Mucosa of stomach (tissue), 1 donor: Measurements from ENCODE around the gene RSRC1.
"Not testable (repeated sequence)": the region's sequence is repeated elsewhere in the genome, so short reads cannot be mapped to it uniquely, and the experiment has no call there.

Experiments used
- H3K27me3 ChIP-seq: one replicate; pipeline ENCODE4 v1.7.0; 2013; ENCODE audit warnings: mild to moderate bottlenecking, low read length; ENCODE audit not compliant: control insufficient read depth, insufficient read depth
- H3K36me3 ChIP-seq: one replicate; pipeline ENCODE4 v1.7.0; 2013; ENCODE audit warnings: low read length; ENCODE audit not compliant: control insufficient read depth, insufficient read depth
- H3K4me1 ChIP-seq: one replicate; pipeline ENCODE4 v1.7.0; 2013; ENCODE audit warnings: mild to moderate bottlenecking, low read length; ENCODE audit not compliant: control insufficient read depth, insufficient read depth
- H3K4me3 ChIP-seq: one replicate; pipeline ENCODE4 v1.7.0; 2013; ENCODE audit warnings: low read length
- H3K9ac ChIP-seq: one replicate; pipeline ENCODE4 v1.7.0; 2013; ENCODE audit warnings: mild to moderate bottlenecking, low read length, moderate library complexity
- H3K9me3 ChIP-seq: one replicate; pipeline ENCODE4 v1.7.0; 2013; ENCODE audit warnings: mild to moderate bottlenecking, low read length, moderate library complexity; ENCODE audit not compliant: control insufficient read depth
- donor health status: Pancreatic carcinoma.

The RSRC1 gene

DNA sequence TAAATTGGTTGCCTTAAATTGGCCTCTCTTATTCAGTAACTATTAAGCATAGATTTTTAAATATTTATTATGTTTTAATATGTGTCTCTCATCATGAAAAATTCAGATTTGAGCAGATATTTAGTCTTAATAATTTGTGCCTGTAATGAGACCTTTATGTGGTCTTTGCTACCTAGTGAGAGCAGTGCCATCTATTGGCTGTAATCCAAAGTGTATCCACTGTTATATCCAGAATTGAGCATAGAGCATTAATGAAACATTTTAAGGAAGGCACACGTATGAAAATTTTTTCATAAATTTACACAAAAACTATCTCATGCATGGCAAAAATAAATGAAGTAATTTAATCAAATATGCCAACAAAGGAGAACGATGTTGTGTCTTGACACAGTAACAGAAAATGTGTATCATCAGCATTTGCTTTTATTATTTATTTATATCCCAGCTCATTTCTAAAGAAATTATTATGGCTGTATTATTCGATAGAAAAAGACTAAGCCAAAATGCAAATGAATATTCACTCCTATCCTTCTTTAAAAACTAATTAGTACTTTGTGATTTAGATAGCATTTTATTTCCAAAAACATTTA, 203.5 kb downstream of the RSRC1 start:
- H3K4me3 ChIP-seq: no peak overlapping the region
- no peaks in the 10 kb centered on the region for H3K36me3 ChIP-seq
- H3K9me3 ChIP-seq: no peaks in the 10 kb centered on the region
- H3K4me1 ChIP-seq: no peaks in the 10 kb centered on the region
- no peak overlapping the region for H3K9ac ChIP-seq
- H3K27me3 ChIP-seq: no peaks in the 10 kb centered on the region

DNA sequence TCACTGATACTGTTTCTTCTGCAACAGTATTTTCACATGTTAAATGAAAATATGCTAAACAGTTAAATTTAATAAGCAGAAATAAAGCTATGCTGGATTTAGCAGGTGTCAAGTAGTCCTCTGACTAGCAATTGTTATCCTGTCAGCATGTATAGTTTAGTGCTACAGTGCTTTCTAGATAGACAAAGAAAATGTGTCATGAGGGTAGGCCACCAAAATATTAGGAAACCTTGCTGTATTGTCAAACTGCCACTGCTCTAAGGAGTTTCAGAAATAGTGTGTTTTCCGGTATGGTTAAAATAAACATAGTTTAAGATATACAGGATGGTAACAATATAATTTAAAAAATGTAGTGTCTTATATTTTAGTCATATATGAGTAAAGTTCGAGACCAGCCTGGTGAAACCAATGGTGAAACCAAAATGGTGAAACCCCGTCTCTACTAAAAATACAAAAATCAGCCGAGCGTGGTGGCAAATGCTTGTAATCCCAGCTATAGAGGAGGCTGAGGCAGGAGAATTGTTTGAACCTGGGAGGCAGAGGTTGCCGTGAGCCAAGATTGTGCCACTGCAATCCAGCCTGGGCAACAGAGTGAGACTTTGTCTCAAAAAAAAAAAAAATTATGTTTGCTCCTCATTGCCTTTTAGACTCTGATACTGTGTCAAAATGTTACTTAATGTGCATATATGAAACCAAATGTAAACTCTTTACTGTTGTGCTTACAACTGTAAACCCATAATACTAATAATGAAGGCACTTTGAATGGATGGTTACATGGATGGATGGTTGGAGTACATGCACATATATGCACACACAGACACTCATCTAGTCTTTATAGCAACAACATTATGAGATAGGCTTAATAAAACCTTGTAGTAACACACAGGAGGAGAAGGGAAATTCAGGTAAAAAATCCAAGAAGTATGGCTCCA, 204.8 kb downstream of the RSRC1 start:
- Histone ChIP-seq H3K36me3 (no peaks in the 10 kb centered on the region), H3K9me3 (no peaks in the 10 kb centered on the region), H3K27me3 (no peaks in the 10 kb centered on the region), H3K9ac (no peak overlapping the region), H3K4me3 (no peak overlapping the region), H3K4me1 (no peaks in the 10 kb centered on the region)

DNA sequence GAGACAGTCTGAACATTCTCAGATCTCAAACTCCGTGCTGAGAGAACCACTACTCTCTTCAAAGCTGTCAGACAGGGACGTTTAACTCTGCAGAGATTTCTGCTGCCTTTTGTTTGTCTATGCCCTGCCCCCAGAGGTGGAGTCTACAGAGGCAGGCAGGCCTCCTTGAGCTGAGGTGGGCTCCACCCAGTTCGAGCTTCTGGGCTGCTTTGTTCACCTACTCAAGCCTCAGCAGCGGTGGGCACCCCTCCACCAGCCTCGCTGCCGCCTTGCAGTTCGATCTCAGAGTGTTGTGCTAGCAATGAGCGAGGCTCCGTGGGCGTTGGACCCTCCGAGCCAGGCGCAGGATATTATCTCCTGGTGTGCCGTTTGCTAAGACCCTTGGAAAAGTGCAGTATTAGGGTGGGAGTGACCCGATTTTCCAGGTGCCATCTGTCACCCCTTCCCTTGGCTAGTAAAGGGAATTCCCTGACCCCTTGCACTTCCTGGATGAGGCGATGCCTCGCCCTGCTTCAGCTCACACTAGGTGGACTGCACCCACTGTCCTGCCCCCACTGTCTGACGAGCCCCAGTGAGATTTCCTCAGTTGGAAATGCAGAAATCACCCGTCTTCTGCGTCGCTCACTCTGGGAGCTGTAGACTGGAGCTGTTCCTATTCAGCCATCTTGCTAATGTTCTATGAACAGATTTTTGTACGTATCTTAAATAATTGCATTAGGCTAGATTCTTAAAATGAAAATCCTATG, 220.0 kb downstream of the RSRC1 start:
- peak overlapping the region; percentile 22 for H3K9ac ChIP-seq
- not testable (repeated sequence) for H3K4me1 ChIP-seq, H3K27me3 ChIP-seq, H3K36me3 ChIP-seq, H3K9me3 ChIP-seq, H3K4me3 ChIP-seq

DNA sequence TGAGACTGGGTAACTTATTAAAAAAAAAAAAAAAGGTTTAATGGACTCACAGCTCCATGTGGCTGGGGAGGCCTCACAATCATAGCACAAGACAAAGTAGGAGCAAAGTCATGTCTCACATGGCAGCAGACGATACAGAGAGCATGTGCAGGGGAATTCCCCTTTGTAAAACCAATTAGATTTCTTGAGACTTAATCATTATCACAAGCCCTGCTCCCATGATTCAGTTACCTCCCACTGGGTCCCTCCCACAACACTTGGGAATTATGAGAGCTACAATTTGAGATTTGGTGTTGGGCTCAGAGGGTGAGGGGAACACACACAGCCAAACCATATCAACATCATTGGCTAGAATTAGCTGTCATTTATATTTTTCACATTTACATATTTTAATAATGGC, 221.0 kb downstream of the RSRC1 start:
- Histone ChIP-seq H3K4me3 (no peak overlapping the region), H3K9ac (no peak overlapping the region), H3K36me3 (no peaks in the 10 kb centered on the region), H3K4me1 (peaks cover 5% of the 10 kb centered on the region), H3K9me3 (no peaks in the 10 kb centered on the region), H3K27me3 (no peaks in the 10 kb centered on the region)

DNA sequence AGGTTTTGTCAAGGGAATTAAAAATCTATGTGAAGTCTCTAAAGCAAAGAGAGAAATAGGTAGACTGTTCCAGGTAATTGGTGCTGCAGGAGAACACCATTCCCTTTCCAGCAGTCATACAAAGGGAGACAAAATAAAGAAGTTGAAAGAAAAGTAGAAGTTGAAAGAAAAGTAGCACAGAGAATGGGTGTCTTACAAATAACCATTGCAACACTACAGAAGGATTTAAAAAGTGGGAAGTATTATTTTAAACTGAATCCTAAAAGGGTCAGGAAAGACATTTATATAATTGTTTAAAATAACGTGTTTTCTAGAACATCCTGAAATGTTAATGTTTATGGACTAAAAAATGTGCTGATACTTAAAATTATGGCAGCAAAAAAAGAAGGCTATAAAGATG, 223.8 kb downstream of the RSRC1 start:
- Histone ChIP-seq H3K36me3 (no peaks in the 10 kb centered on the region), H3K4me1 (peaks cover 5% of the 10 kb centered on the region), H3K9ac (no peak overlapping the region), H3K27me3 (no peaks in the 10 kb centered on the region), H3K4me3 (no peak overlapping the region), H3K9me3 (no peaks in the 10 kb centered on the region)

DNA sequence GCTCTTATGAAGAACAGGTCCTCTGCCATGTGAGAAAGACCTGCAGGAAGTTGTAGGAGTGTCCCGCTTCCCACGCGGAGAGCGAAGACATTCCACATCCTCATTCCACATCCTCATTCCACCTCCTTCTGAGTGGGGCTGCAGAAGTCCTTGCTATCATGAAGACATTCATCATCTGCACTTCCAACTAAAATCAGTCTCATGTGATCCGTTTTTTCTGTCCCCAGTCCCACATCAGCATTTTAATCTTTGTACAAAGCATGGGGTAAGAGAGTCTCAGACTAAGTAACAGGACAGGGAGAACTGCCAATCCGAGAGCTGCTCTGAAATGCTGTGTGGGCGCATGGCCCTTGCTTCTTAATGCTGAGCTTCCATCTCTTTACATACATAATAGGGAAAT, 227.2 kb downstream of the RSRC1 start:
- H3K36me3 ChIP-seq: no peaks in the 10 kb centered on the region
- no peak overlapping the region for H3K9ac ChIP-seq
- no peaks in the 10 kb centered on the region for H3K9me3 ChIP-seq
- no peaks in the 10 kb centered on the region for H3K4me1 ChIP-seq
- H3K4me3 ChIP-seq: no peak overlapping the region
- no peaks in the 10 kb centered on the region for H3K27me3 ChIP-seq

DNA sequence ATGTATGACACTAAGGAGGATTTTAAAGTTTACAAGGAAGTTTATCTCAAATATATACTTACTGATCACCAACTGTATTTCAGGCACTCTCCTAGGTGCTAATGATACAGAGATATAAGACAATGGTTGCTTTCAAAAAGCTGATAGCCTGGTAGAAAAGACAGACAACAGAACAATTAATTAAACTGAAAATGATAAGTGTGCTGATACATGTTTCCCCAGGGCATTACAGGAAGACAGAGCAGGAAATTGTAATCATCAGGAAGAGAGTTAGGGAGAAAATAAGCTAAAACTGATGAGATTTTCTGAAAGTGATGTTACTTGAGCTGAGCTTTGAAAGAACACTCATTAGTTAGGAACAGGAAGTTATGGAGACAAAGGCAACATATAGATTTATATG, 229.7 kb downstream of the RSRC1 start:
- no peaks in the 10 kb centered on the region for H3K9me3 ChIP-seq

DNA sequence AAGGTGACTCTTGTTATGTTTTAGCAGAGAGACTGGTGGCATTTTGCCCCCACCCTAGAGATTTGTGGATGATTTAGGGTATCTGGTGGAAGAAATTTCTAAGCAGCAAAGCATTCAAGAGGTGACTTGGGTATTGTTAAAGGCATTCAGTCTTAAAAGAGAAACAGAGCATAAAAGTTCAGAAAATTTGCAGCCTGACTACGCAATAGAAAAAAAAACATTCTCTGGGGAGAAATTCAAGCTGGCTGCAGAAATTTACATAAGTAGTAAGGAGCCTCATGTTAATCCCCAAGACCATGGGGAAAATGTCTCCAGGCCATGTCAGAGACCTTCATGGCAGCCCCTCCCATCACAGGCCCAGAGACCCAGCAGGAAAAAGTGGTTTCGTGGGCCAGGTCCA, 231.1 kb downstream of the RSRC1 start:
- H3K27me3 ChIP-seq, H3K4me3 ChIP-seq, H3K4me1 ChIP-seq: not testable (repeated sequence)

More for the DNA sequence above, 229.7 kb downstream of the RSRC1 start:
- Histone ChIP-seq H3K4me3 (no peak overlapping the region), H3K4me1 (no peaks in the 10 kb centered on the region), H3K9ac (no peak overlapping the region), H3K36me3 (no peaks in the 10 kb centered on the region), H3K27me3 (no peaks in the 10 kb centered on the region)

DNA sequence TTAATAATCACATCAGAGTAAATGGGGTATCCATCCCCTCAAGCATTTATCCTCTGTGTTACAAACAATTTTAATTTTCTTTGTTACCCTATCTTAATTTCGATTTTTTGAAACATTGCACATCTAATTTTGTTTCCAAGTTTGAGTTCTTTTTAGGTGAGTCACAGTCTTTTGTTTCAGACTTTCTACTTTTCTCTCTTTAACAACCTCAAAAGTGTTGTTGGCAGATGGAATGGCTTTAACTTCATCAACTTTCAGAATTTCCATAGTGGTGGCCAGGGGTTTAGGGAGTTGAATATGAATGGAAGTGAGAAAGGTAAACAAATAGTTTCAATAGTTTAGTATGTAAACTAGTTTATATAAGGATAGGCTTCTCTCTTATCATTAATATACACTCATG, 238.1 kb downstream of the RSRC1 start:
- no peaks in the 10 kb centered on the region for H3K4me1 ChIP-seq
- no peaks in the 10 kb centered on the region for H3K9me3 ChIP-seq
- H3K36me3 ChIP-seq: no peaks in the 10 kb centered on the region
- no peak overlapping the region for H3K9ac ChIP-seq
- no peaks in the 10 kb centered on the region for H3K27me3 ChIP-seq
- H3K4me3 ChIP-seq: no peak overlapping the region

More for the DNA sequence above, 231.1 kb downstream of the RSRC1 start:
- not testable (repeated sequence) for H3K9me3 ChIP-seq, H3K9ac ChIP-seq, H3K36me3 ChIP-seq

DNA sequence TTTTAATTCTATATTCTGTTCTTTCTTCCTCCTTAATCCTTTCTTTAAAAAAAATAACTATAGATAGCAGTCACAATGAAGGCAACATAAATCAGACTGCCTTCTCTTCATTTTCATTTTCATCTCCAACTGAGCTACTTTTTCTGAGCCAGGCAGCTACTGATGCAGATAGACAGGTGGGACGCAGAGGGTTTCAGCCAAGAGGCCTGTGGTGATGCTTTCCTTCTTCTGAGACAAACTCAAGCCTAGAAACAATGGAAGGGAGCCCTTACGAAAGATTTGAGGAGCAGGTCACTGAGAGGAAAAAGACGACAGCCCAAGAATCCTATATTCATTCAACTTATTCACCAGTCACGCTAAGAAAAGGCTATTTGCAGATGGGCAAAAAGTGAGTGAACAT, 241.1 kb downstream of the RSRC1 start:
- H3K36me3 ChIP-seq: no peaks in the 10 kb centered on the region
- H3K4me3 ChIP-seq: no peak overlapping the region
- H3K9ac ChIP-seq: no peak overlapping the region
- no peaks in the 10 kb centered on the region for H3K27me3 ChIP-seq
- no peaks in the 10 kb centered on the region for H3K4me1 ChIP-seq
- H3K9me3 ChIP-seq: no peaks in the 10 kb centered on the region

DNA sequence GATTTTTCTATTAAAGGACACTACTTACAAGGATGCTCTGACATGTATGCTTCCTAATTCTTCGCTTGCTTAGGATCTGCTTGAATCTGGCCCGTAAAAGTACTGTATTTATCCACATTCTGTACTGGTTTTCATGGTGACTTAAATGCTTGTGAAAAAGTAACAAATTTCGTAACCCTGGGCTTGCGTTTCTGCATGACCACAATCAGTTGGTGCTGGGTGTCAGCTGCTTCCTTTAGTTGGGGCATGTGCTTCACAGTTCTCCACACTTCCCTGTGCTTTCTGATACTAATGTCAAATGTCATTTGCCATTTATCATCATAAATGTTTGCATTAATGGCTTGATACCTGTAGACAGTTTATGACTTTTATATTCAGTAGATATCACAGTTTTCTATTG, 242.7 kb downstream of the RSRC1 start:
- Histone ChIP-seq H3K27me3 (no peaks in the 10 kb centered on the region), H3K36me3 (no peaks in the 10 kb centered on the region)

DNA sequence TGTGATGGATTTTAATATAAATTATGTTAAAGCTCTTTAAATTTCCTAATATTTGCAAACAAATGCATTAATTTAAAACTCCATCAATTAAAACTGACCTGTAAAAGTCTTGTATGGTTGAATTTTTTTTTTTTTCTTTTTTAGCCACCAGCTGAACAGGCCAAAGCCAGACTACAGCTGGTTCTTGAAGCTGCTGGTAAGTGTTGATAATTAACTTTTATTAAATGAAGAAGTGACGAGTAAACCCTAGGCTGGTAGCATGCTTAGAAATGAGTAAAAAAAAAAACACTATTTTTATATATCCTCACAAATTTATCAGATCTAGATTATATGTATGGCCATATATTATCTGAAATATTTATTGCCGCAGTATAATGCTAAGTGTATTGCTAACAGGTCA, 244.8 kb downstream of the RSRC1 start:
- Histone ChIP-seq H3K36me3 (no peaks in the 10 kb centered on the region), H3K27me3 (no peaks in the 10 kb centered on the region)

More for the DNA sequence above, 242.7 kb downstream of the RSRC1 start:
- no peaks in the 10 kb centered on the region for H3K9me3 ChIP-seq
- no peak overlapping the region for H3K9ac ChIP-seq
- H3K4me3 ChIP-seq: no peak overlapping the region
- H3K4me1 ChIP-seq: no peaks in the 10 kb centered on the region

More for the DNA sequence above, 244.8 kb downstream of the RSRC1 start:
- no peak overlapping the region for H3K9ac ChIP-seq
- no peaks in the 10 kb centered on the region for H3K4me1 ChIP-seq
- H3K9me3 ChIP-seq: no peaks in the 10 kb centered on the region
- no peak overlapping the region for H3K4me3 ChIP-seq
